ENCODE results near the gene ACTA1. TPM values are rescaled to one million over a fixed set of nuclear protein-coding genes. Genes with fewer than 3 reads are reported as not detected.
"Not testable (repeated sequence)": the region's sequence is repeated elsewhere in the genome, so short reads cannot be mapped to it uniquely, and the experiment has no call there.

Gene ACTA1
- total and polyA plus RNA-seq, 2 experiments from 2014 or later = 8.8 to 13.0 TPM

GRCh38 chr1:229396585-229397206 is 37.2 kb downstream of the ACTA1 start:
- Histone ChIP-seq H3K4me3 (0 out of 2 replicates have a peak overlapping the region, but pooled peaks have one; percentile 23), H4K20me1 (replicated peaks; ENCODE audit: insufficient read depth) (no peaks in the 10 kb centered on the region), H3K4me1 (ENCODE audit: insufficient read depth) (peaks cover 3% of the 10 kb centered on the region; the same call in 1 of the 2 replicates), H3K4me2 (peak overlapping the region; percentile 40; the same call in 1 of the 2 replicates), H2AFZ (peak overlapping the region; percentile 84), H3K9me2 (ENCODE audit: insufficient read depth) (no peaks in the 10 kb centered on the region), H3F3A (replicated peaks; ENCODE audit: low read depth) (no peaks in the 10 kb centered on the region), H3K27ac (ENCODE audit: low read depth) (no peak overlapping the region), H3K36me3 (ENCODE audit: insufficient read depth) (no peaks in the 10 kb centered on the region), H3K27me3 (ENCODE audit: insufficient read depth) (no peaks in the 10 kb centered on the region), H3K79me2 (replicated peaks; ENCODE audit: insufficient read depth) (no peaks in the 10 kb centered on the region)
- H3K4me3 Mint-ChIP-seq = no peak overlapping the region
- no peak overlapping the region for H3K27ac Mint-ChIP-seq
- no peak for DNase-seq (ENCODE audit: low spot score)
- peaks cover 14% of the 10 kb centered on the region for H3K4me1 Mint-ChIP-seq
- TF ChIP-seq CREB1 (CRISPR knock-in tag; IDR thresholded peaks at IDR 0.05; ENCODE audit: low read depth) (no peak), JUNB (IDR thresholded peaks at IDR 0.05; ENCODE audit: unreplicated experiment) (no peak)
- no peaks in the 10 kb centered on the region; the same call in 2 of the 3 replicates for H3K9me3 Mint-ChIP-seq
- peak; percentile 67 for ATAC-seq
- peaks cover 10% of the 10 kb centered on the region for H3K27me3 Mint-ChIP-seq (ENCODE audit: insufficient read depth, low read depth, poor library complexity)
- H3K36me3 Mint-ChIP-seq (ENCODE audit: low read depth) = no peaks in the 10 kb centered on the region; the same call in 2 of the 3 replicates

- H3F3A ChIP-seq (replicated peaks; ENCODE audit: low read depth); H3K9me3 Mint-ChIP-seq; DNase-seq (ENCODE audit: low spot score); H3K9me2 ChIP-seq (ENCODE audit: insufficient read depth); H2AFZ ChIP-seq; ATAC-seq; H3K27ac ChIP-seq (ENCODE audit: low read depth); H3K79me2 ChIP-seq (replicated peaks; ENCODE audit: insufficient read depth); H3K36me3 Mint-ChIP-seq (ENCODE audit: low read depth); H3K27ac Mint-ChIP-seq; H3K4me1 ChIP-seq (ENCODE audit: insufficient read depth); H4K20me1 ChIP-seq (replicated peaks; ENCODE audit: insufficient read depth); H3K4me3 ChIP-seq; H3K4me2 ChIP-seq; H3K4me3 Mint-ChIP-seq; H3K27me3 ChIP-seq (ENCODE audit: insufficient read depth); H3K36me3 ChIP-seq (ENCODE audit: insufficient read depth): not testable (repeated sequence)
- Mint-ChIP-seq H3K27me3 (ENCODE audit: insufficient read depth, low read depth, poor library complexity) (peaks cover 14% of the 10 kb centered on the region), H3K4me1 (peaks cover 14% of the 10 kb centered on the region)
Measured at GRCh38 chr1:229394517-229394916, 39.4 kb downstream of the ACTA1 start.

GRCh38 chr1:229392936-229393335 is 41.0 kb downstream of the ACTA1 start:
- ATAC-seq (no peak), DNase-seq (ENCODE audit: low spot score) (no peak)
- Histone ChIP-seq H2AFZ (no peak overlapping the region), H3F3A (replicated peaks; ENCODE audit: low read depth) (no peaks in the 10 kb centered on the region), H3K4me1 (ENCODE audit: insufficient read depth) (peaks cover 3% of the 10 kb centered on the region; the same call in 1 of the 2 replicates), H3K9me2 (ENCODE audit: insufficient read depth) (no peaks in the 10 kb centered on the region), H4K20me1 (replicated peaks; ENCODE audit: insufficient read depth) (no peaks in the 10 kb centered on the region), H3K27me3 (ENCODE audit: insufficient read depth) (no peaks in the 10 kb centered on the region), H3K79me2 (replicated peaks; ENCODE audit: insufficient read depth) (no peaks in the 10 kb centered on the region), H3K36me3 (ENCODE audit: insufficient read depth) (no peaks in the 10 kb centered on the region), H3K4me3 (no peak overlapping the region), H3K4me2 (no peak overlapping the region), H3K27ac (ENCODE audit: low read depth) (no peak overlapping the region)
- peaks cover 14% of the 10 kb centered on the region for H3K4me1 Mint-ChIP-seq
- H3K27ac Mint-ChIP-seq = no peak overlapping the region
- H3K9me3 Mint-ChIP-seq = no peaks in the 10 kb centered on the region; the same call in 2 of the 3 replicates
- no peaks in the 10 kb centered on the region; the same call in 2 of the 3 replicates for H3K36me3 Mint-ChIP-seq (ENCODE audit: low read depth)
- no peak overlapping the region for H3K4me3 Mint-ChIP-seq
- H3K27me3 Mint-ChIP-seq (ENCODE audit: insufficient read depth, low read depth, poor library complexity) = peaks cover 14% of the 10 kb centered on the region
- no peak for TF ChIP-seq ETS1 (IDR thresholded peaks at IDR 0.05)
- no peak for TF ChIP-seq JUNB (IDR thresholded peaks at IDR 0.05; ENCODE audit: unreplicated experiment)
- no peak for TF ChIP-seq EZH2phosphoT487 (IDR thresholded peaks at IDR 0.05; ENCODE audit: unreplicated experiment)
- TF ChIP-seq NANOG (IDR thresholded peaks at IDR 0.05; ENCODE audit: borderline replicate concordance) = no peak
- TF ChIP-seq EZH2 (IDR thresholded peaks at IDR 0.05; ENCODE audit: low read depth, unreplicated experiment) = no peak
- TF ChIP-seq CREB1 (CRISPR knock-in tag; IDR thresholded peaks at IDR 0.05; ENCODE audit: low read depth) = no peak
- no peak for TF ChIP-seq ZNF114 (CRISPR knock-in tag; IDR thresholded peaks at IDR 0.05)
- TF ChIP-seq POLR2AphosphoS5 (IDR thresholded peaks at IDR 0.05; ENCODE audit: low read depth) = no peak
- TF ChIP-seq STAT1 (IDR thresholded peaks at IDR 0.05; ENCODE audit: unreplicated experiment) = no peak
- TF ChIP-seq ZNF331 (CRISPR knock-in tag; IDR thresholded peaks at IDR 0.05; ENCODE audit: low read depth) = no peak
